Dedifferentiated amniotic fluid mesenchymal stem cell (primary cell): Measurements from ENCODE around the gene DMD.

Experiments
- DNase-seq: peaks from one replicate; pipeline ENCODE4 v3.0.0-alpha.2; 2016; ENCODE audit errors: extremely low spot score

Gene DMD

DNA sequence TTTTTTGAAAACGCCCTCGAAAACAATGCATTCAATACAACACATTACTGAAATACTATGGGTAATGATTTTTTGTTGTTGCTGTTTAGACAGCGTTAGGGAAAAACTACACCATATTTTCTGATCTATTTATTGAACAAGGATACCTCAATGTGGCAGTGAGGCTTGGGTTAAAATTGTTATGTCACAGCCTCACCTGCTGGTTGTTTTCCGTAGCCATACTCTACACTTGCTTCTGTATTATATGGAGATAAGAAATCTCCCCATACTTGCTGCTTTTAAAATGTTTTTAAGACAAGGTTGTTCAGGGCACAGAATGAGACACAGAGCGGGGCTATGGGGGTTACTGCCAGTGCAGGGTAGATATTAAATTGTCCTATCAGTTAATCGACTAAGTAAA is 1917.9 kb downstream of the DMD start:
- DNase-seq = no peak

DNA sequence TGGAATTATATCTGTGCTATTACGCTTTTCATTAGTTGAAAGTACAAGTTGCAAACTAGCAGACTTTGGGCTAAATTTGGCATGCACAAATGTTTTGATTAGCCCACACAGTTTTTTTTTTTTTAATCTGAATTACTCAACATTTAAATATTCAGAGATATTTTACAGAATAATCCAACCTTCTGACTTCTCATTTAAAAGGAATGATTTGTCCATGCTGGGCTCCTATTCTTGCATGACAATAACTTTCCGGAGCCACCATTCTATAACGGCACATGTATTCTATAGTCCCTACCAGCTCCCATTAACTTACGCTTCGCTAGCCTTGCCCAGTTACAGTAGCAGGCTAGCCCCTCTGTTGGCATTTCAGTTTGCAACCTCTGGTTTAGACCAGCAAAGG is 1920.2 kb downstream of the DMD start:
- no peak for DNase-seq

DNA sequence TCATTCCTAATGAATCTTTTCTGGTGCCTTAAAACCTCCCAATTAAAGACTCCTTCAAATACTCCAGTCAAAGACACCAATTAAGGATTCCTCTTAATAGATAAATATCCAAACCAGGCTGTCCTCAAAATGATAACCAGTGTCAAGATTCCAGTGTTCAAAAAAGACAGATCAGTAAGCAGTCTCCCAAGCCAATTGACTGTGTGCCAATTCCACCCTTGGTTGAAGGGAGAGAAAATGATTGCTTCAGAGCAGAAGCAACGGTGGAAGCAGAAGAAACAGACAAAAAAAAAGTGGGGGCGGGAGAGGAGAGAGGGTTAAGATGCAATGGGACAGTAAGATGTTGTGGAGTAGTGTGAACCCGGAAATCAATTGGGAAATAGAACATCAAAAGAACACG is 1923.5 kb downstream of the DMD start:
- DNase-seq = no peak

DNA sequence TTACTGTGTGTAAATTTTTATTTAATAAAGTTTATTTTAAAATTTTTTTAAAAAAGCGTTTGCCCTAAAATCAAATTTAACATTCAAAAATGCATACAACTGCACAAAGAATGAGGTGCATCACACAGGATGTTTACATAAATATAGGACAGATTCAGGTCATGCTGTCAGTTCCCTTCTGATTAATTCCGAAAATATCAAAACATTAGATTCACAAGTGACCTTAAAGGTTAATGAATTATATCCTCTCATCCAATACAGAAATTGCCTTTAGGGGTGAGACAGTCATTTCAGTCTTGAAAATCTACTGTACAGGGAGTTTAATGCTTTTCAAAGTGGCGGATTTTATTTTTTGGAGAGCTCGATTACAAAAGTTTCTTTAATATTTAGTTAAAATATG is 1930.8 kb downstream of the DMD start:
- no peak for DNase-seq

DNA sequence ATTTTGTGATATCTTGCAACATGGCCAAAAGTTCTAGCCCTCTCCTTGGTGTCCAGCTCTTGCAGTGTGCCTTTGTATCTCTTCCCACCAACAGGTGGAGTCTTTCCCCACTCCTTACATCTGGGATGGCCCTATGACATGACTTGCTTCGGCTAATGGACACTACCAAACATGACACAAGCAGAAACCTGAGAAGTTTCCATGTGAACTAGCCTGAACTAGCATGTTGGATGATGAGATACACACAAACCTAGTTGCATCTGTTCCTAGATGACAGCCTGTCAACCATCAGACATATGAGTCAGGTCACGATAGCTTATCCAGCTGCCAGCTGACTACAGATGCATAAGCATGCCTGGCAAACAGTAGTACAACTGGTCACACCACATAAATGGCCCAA is 1932.0 kb downstream of the DMD start:
- DNase-seq = no peak

DNA sequence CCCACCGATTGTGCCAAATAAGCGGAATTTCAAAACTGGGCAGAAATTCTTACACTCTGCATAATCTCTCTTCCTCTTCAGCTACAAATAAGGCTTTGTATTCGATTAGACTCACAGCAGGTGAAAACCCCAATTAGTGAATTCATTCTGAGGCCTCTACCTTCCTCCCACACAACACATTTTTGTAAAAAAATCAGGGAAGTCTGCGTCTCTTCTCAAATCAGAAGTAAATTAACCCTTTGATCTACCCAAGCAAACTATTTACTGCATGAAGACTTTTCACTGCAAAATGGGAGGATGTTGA is 1938.9 kb downstream of the DMD start:
- no peak for DNase-seq

DNA sequence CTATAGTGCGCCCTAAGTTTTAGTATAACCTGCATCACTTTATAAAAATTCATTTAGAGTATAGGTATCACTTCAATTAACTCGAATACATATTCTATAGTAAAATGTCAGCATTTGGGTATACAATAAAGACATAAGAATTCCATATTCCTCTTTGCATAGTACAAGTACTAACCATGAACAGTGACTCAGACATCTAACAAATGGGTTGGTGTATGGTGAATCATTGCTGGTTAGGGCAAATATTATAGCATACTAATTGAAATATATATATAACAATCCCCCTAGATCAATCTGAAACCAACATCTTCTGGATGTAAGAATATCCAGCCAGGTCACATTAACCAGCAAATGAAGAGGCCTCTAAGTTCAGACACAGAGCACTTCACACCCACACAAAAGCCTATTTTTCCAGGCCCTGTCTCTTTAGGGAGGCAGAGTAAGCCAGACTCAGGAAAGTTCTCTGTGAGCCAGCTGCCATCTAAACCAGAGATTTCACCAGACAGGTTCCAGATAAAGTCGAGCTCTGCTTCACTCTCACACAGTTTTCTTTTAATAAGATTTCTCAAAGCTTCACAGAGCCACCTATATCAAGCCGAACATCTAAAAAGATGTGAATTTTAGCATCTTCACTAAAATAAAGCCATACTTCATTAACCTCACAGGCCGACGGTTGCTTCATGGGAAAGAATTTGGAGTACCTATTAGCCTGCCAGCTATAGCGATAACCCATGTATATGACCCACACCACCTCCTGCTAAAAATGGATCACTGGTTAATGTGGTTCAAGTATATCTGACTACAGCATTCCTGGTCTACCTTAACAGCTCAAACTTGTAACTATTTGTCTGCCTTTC is 1939.5 kb downstream of the DMD start:
- no peak for DNase-seq

DNA sequence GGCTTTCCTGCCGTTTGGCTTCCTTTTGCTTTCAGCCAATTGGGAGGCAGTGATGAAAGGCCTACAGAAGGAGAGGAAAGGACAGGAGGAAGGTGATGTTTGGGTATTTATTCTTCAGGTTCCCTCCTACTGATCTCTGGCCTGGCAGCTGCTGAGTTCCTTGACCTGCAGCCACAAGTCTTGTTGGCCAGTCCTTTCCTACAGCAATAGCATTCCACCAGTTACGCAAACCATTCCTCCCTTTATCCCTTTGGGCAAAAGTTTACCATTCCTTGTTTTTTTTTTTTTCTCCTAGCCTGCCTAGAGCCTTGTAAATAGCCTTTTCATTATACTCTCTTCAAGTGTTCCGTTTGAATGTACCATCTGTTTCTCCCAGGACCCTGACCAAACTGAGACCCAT is 1941.4 kb downstream of the DMD start:
- no peak for DNase-seq

DNA sequence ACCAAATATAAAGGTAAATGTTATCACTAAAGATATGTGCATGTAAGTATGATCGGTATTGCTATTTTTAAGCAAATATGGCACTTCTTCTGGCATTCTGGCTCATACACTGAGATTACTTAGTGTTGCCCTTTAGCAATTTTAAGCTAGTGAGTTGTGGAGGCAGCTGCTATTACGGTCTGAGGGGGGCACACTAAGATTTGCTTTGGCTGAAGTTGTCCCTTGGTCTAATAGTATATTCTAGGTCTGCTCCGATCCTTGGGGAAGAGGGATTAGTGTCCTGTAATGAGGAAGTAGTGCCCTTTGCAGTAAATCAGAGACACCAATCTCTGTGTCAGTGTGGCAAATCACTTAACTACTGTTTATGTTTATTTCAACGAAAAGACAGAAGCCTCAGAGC is 1943.0 kb downstream of the DMD start:
- no peak for DNase-seq

DNA sequence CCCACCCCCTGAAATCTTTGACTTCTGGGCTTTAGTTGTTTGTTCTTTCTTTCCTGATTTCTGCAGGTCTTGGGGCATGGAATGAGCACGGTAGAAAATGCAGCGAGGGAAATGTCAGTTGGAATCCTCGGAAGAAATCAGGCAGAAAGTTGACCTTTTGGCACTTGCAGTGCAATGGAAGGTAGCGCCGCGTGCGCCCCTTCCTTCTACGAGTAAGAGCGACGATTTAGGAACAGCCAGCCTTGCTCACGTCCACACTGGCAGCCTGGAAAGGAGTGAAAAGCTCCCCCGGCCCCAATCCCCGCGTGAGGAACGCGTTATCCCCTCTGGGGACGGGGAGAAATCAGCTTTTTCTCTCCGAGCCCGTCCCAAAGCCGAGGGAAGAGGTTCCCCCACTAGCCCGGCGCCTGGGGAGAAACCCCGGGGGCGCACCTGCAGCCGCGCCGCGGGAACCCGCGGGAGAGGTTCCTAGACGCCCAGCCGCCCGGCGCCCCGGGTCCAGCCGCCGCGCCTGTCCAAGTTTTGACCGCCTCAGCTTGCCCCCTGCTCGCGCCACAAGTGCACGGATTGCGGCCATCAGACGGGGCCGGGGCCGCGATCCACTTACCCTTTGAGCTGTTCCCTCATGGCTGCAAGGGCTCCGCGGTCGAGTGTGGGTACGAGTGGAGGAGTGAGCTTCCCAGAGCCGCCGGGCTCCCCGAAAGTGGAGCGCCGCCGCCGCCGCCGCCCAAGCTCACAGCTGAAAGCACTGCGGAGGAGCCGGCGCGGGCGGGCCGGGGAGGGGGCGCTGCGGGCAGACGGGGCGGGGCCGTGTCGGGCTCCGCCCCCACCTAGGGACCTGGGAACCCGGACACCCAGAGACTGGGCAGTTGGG is 1944.9 kb downstream of the DMD start:
- no peak for DNase-seq

DNA sequence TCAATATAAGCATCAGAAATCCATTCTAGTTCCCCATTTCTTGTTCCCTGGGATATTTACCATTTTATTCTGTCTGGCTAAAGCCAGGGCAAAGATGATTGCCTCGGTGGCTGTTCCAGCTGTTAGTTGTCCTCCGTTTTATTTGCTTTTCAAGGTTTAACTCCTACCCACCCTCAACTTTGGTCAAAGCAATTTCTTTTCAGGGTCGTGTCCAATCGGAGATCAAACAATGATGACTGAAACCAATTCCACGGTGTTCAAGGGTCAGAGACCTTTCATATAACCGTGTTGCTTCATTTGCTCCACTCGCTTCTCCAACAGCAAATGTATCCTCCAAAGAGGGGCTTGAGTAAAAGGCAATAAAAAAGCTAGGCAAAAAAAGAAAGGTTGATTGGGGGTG is 1946.0 kb downstream of the DMD start:
- DNase-seq = no peak

DNA sequence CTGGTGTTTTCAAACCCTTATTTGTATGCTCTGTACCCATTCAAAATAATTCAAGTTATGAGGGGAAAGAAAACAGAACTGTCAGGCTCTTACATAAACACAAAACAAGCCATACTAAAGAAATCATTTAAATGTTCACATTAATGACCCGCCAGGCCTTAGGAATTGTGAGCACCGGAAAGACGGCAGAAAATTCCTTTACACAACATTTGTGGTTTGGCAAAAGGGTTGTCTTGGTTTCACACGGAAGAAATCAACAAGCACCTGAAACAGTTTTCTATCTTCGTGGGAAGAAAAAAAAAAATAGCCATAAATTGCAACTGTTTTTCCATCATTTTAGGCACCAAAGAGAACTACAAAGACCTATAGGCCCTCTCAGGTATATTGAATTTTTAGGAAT is 1951.0 kb downstream of the DMD start:
- DNase-seq = no peak

DNA sequence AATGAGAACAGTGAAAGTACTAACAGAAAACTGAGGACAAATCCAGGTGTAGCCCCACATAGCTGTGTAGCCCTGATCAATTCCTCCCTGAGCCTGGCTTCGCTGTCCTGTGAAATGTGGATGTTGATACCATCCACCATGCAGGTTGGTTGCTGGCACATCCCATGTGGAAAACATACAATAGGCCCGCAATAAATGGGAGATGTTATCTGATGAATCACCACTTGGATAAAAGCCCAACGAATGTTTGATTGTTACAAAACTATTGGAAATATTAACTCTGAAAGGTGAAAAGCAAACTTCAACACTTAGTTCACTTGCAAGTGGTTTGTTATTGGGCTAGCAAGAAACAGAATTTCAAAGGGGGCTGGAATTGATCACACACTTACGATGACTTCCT is 1953.2 kb downstream of the DMD start:
- no peak for DNase-seq

DNA sequence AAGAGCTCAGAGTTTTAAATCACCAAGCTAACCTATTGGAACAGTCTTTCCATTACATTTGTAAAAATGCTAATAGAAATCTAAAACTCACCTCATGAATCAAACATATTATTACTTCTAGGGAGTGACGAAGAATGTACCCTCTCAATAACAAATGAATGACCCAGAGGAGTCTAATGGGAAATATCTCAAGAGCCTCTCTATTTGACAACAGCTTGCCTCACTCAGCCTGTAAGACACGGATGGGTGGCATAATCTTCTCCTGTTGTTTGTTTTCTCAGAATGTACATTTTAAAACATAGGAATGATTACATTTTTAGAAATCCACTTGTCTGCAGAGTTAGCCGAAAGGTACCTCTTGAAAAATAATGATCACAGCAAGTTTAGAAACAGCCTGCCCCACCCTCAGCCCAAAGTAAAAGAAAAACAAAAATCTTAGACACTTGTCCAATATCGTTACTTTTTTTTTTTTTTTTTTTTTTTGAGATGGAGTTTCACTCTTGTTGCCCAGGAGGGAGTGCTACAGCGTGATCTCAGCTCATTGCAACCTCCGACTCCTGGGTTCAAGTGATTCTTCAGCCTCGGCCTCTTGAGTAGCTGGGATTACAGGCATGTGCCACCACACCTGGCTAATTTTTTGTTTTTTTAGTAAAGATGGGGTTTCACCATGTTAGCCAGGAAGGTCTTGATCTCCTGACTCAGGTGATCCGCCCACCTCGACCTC is 1955.9 kb downstream of the DMD start:
- no peak for DNase-seq

DNA sequence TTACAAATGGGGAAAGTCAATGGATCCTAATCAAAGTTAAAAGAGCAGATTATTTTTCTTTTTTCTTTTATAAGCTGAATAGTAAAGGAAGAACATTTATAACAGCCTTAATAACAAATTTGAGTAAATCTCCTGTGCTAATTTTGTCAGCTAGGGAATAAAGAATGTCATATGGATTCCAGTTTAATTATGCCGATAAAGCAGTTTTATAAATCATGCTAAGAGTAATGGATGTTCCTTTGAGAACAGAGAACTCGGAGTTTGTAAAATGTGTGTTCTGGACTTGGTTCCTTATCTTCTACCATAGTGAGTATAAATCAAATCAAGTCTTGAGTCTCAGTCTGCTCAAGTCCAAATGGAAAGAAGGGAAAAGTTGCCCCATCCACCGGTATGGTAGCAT is 1959.2 kb downstream of the DMD start:
- DNase-seq = no peak

DNA sequence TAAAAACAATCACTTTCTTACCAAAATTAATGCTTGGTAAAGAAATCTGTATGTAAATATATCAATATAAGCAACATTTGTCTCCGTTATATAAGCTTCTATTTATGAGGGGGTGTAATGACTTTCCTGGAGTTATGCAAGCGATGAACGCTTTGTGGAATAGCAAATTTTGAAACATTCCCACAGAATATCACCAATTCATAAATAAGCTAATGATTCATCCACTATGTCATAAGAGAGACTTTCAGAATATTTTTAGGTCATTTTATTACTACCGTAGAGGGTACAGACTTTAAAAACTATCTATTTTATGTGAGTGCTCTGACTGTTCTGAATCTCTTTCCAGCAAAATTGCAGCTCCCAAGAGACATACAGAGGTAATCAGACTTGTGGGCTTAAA is 1960.0 kb downstream of the DMD start:
- DNase-seq = no peak

DNA sequence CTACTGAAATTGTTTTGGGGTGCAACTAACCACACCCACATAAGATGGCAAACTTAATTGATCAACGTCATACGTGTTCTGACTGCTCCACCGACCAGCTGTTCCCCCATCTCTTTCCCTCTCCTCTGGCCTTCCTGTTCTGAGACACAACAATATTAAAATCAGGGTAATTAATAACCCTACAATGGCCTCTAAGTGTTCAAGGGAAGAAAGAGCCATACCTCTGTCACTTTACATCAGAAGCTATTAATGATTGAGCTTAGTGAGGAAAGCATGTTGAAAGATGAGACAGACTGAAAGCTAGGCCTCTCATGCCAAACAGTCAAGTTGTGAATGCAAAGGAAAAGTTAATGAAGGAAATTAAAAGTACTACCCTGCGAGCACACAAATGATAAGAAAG is 1965.6 kb downstream of the DMD start:
- DNase-seq = no peak

DNA sequence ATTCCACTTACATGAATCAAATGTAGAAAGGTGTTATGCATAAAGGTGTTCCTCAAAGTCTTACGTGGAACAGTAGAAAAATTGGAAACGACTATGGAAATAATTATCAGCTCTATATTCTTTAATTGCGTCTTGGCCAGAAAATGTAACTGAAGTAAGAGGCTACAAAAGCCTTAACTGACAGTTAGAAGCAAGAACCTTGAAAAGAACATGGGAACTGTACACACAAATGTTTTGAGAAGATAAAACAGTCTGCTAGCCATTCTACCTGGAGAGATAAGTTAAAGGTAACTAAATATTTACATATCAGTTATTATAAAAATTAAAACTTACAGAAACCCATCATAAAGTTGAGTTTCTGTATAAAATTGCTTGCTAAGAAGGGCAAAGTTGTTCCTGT is 1967.5 kb downstream of the DMD start:
- DNase-seq = no peak

DNA sequence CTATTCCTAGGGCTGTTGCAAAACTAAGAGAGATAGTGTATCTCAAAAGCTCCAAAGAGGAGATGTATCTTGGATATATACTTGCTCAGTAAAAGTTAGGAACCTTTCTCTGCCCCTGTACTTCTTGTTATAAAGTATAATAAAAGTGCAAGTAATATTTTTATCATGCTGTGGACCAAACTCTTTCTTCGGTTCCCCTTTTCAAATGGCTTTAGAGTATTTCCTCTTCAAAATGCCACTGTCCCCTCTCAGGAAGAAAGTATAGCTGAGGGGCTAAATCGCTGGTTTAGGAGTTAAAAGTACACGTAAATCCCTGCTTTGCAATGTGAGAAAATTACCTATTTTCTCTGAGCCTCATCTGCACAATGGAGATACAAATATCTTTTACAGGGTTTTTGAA is 1970.4 kb downstream of the DMD start:
- DNase-seq = no peak

DNA sequence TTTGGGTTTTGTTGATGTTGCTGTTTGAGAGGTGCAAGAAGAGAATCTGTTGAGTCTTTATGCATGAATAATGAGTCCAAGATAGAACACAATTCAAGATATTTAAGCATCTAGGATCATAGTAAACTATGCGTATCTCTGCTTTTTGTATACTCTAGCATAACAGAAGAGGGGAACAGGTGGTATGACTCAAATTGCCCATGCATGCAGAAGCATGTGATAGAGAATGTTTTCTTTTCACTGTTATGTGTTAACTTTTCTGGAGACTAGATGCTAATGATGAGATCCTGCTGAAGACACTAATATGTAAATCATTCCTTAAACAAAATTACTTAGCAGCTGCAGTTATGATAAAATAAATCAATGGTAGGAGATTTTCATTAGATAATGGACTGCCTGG is 1974.2 kb downstream of the DMD start:
- no peak for DNase-seq

DNA sequence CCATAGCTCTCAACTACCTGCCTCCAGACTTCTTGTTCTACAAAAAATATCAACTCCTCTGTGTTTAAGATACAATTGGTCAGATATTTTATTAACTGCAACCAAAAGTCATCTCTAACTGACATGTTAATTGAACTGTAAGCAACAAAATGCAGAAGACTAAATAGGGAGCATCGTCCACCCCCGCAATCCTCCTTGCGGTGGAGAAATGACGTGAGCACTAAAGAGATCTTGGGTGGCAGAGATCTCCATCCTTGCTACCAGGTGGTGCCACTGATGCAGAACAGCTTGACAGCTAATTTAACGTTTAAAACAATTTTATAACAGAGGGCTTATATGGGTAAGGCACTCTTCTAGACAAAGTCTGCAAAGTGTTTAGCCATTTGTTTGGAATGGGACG is 1975.1 kb downstream of the DMD start:
- DNase-seq = no peak

DNA sequence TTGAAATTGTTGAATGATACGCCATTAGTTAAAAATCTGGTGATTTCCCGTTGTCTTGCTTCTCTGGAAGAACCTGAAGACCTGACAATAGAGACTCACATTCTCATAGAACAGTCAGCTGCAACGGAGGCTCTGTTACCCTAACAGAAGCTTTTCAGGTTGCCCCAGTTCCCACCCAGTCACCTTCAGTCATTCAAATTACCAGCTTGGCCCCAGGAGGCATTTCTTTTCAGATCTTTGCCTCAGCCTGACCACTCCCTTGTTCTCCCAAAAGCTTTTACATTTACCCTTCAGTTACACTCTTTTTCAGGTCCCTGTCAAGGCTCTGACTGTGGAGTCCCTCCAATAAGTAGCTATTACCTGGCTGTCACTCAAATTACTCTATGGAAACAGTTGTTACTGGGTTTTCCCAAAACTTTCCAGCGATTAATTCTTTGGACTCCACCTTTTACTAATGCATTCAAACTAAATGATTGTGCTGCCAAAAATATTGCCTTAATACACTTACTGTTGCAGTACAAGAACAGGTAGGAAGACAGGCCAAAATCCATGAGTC is 1977.3 kb downstream of the DMD start:
- DNase-seq = no peak
